ENCODE measurements around the gene KLK13.

- peak in 5 of 6 experiments; percentile 11 to 63 (median 38) for TF ChIP-seq CTCF (IDR thresholded peaks at IDR 0.05)
- peak in 1 of 2 donors; percentile 59 for TF ChIP-seq POLR2A (IDR thresholded peaks at IDR 0.05)
Observed at GRCh38 chr19:51108066-51108804, 43.3 kb upstream of the KLK13 start, which contains the start of gene CTU1.
